Activated CD8-positive, alpha-beta memory T cell treated with anti-CD3 and anti-CD28 coated beads, Interleukin-2, amount 50 U/mL, for 1 hour (primary cell): ENCODE data around the gene TACC2.
"Not testable (repeated sequence)": the region's sequence is repeated elsewhere in the genome, so short reads cannot be mapped to it uniquely, and the experiment has no call there.

Experiments used
- DNase-seq: peaks from one replicate; pipeline ENCODE4 v3.0.0-alpha.2; 2020; ENCODE audit errors: extremely low read depth

TACC2 gene

DNA sequence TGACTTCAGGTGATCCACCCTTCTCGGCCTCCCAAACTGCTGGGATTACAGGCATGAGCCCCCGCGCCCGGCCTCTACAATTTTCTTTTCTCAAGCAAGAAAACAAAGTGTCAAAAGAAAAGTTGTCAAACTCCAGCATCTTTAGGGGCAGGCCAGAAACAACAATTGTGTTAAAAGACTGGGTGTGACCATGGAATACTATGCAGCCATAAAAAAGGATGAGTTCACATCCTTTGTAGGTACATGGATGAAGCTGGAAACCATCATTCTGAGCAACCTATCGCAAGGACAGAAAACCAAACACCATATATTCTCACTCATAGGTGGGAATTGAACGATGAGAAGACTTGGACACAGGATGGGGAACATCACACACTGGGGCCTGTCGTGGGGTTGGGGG, 34.3 kb downstream of the TACC2 start:
- not testable (repeated sequence) for DNase-seq

DNA sequence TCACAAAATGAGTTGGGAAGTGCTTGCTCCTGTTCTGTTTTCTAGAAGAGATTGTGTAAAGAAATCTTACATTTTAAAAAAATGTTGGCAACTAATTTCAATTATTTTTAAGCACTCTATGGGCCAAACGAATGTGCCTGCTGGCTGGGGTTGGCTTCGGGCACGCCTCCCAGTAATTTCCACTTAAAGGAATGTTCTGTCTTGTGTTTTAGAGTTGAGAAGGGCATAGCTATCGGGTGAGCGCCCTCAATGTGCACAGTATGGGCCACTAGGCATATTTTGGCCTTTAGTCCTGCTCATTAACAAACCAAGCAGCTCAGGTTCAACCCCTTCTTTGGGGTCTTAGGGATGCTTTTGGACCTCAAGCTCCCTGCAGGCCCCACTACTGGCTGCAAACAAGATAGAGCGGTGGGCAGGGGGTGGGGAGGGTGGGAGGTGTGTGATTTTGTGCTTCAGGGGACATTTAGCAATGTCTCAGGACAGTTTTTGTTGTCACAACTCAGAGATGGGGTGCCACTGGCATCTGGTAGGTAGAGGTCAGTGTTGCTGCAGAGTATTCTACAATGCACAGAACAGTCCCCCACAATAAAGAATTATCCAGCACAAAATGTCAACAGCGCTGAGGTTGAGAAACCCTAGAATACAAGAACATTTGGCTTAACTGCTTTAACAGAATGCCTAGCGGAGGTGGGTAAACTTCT, 40.7 kb downstream of the TACC2 start:
- DNase-seq, result no peak

DNA sequence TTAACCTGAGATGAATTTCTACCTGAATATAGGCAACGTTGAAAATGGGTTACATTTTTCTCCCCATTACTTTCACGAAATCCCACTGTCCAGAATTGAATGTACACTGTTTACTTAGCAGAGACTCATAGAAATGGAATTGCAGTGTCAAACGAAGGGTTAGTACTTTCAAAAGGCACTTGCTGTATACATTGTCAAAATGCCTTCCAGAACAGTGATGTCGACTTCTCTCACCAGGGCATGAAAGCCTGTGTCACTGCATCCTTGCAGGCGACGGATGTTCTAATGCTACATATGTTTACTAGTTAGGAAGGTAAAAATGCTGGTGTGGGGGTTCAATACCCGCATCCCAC, 41.2 kb downstream of the TACC2 start:
- DNase-seq, result no peak

DNA sequence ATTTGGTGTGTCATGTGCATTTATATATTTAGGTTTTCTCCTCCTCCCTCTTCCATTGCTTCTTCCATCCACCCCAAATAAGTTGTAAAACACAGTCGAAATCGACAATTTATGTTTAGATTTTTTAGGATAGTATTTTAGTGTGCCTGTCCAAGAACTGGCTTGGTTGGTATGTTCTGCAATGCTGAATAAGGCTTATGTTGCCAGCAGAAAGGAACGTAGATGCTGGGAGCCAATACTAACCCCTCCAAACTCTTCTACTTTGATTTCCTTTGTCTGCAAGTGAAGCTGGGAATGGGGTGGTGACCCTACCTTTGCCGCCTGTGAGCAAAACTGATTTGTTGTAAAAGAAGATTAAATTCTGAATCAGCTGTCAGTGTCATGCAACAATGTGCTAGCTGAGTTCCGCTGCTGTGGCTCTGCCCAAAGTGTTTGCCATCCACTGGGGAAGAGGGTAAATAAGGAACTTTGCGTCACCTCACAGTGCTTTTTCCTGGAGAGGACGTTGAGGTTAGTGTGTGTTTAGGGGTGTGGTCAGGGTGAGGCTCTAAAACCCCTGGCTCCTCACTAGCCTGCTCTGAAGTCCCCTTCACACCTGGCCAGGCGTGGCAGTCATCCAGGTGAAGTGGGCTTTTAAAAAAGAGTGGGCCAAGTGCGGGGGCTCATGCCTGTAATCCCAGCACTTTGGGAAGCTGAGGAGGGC, 44.4 kb downstream of the TACC2 start:
- DNase-seq, result no peak

DNA sequence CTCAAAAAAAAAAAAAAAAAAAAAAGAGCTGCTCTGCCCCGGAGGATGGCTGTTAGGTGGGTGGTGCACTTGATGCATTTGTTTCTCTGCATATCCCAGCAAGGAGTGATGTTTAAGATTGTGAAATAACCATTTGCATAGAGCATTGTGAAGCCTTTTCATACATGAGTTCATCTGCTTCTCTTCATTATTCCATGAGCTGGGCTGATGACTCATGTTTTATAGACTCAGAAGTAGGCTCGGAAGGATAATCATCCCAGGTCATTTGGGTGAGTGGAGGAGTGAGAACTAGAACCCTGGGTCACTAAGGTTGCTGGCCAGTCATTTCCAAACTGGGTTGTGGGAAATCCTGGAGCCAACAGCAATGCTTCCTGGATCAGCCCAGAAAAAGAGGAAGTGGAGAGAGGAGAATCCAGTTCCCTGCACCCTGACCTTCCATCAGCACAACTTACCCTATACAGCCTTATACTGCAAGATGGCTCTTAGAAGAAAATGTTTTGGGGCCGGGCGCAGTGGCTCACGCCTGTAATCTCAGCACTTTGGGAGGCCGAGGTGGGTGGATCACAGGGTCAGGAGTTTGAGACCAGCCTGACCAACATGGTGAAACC, 45.3 kb downstream of the TACC2 start:
- DNase-seq, result no peak

DNA sequence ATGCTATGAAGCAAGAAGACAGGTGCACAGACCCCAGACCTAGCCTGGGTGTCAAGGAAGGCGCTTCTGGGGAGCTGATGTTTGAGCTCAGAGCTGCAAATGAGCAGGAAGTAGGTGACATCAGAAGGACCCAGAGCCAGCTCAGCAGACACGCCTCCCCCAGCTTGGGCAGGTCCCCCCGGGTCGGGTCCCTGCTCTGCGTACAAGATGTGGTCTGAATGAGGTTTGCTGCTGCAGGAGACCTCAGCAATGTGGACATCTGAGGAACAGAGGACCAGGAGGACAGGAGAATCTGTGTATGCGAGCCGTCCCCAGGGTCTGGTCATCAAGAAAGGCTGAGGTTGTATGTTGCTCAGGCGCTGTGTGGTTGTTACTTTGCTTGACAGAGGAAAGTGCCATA, 51.8 kb downstream of the TACC2 start:
- DNase-seq, result no peak

DNA sequence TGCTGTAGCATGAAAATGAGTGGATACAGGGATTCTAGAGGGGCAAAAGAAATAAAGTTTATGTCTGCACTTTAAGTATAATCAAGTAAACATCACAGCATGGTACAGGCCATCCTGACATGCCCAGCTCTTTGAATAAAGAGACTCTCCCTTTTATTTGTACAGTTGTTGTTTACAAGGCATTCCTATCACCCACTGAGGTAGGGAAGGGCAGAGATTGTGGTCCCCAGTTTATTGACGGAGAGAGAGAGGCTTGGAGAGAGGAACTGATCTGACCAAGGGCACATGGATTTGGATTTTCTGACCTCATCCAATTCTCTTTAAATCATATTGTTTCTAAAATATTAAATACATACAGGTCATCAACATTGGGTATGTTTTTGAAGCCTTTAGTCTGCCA, 53.9 kb downstream of the TACC2 start:
- no peak for DNase-seq

DNA sequence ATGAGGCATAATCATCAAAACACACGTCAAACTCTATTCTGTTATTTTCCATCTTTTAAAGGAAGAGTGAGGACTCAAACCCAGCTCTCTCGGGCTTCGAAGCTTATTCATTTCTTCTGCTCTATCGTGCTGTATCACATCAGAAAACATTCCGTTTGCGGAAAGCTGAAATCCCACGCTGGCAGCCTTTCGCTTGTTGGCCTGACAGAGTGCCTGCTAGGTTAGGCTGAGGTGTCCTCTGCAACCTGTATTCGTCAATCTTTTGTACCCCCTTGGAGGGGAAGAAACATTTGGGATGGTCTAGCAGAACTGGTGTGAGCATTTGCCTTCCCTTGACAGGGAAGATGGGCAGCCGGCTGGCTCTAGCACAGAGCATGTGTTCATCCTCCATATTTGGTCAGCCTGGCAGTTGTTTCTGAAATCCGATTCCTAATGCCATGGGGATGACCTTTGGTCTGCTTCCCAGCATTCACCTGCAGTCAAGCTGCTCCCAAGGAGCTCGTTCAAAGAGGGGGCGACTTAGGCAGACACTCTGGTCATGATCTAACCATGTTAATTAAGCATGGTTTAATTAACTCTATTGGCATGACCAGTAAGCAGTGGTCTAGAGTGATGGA, 55.2 kb downstream of the TACC2 start:
- DNase-seq, result no peak

DNA sequence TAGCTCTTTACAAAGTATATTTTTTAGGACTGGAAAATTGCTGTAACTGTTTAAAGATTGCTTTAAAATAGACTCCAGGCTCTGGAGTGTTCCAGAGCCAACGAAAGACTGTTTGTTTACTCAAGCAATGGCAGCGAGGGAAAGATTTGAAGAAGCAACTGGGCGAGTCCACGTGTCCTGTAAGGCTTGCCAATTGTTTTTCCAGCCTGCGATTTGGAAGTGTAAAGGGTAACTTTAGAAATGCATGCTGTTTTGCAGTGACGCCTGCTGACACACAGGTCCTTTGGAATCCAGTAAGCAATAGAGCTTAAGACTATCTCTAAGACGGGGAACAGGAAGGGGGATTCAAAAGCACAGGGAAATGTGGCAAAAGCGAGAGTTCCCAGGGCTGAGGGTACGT, 55.8 kb downstream of the TACC2 start:
- no peak for DNase-seq

DNA sequence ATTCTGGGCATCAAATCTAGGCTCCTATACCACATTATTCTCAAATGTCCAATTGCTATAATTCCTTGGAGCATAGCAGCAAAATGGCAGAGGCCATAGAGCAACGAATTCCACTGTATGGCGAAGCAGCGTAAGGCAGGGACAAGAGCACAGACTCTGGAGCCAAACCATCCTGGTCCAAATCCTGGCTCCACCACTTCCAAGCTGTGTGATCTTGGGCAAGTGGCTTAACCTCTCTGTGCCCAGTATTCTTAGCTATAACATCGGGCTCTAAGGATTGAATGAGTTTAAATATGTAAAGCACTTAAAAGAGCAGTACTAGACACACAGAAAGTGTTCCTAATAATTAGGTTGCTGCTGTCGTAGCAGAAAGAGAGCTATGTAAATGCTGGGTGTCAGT, 56.2 kb downstream of the TACC2 start:
- no peak for DNase-seq

DNA sequence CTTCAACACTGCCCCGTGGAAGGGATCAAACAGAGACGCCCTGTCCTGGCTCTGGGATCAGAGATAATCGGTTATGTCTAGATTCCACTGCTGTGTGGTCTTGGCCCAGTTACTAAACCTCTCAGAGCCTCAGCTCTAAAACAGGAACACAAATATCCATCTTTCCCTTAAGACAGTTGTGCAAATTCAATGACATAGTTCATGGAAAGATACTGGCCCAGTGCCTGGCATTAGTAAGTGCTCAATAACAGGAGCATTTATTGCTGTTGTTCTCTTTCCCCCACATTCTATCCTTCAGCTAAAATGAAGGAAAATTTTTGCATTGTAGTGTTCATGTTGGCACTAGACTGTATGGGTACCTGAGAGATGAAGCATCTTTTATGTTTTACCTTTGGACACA, 58.6 kb downstream of the TACC2 start:
- no peak for DNase-seq

DNA sequence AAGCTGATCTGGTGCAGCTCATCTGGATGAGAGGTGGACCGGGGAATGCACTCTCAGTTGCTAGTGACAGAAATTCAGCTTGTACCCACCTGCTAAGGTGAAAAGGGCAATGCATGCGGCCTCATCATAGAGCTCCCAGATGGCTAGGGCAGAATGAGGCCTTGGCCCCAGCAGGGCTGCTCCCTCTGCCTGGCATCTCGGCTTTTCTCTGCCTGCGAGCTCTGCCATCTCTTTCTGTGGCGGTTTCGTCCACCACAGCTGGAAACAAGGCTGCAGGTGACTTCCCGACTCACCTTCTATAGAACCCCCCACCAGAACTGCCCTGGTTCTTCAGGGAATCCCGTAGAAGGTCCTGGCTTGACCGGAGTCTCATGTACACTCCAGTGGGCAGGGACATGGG, 60.1 kb downstream of the TACC2 start:
- no peak for DNase-seq

DNA sequence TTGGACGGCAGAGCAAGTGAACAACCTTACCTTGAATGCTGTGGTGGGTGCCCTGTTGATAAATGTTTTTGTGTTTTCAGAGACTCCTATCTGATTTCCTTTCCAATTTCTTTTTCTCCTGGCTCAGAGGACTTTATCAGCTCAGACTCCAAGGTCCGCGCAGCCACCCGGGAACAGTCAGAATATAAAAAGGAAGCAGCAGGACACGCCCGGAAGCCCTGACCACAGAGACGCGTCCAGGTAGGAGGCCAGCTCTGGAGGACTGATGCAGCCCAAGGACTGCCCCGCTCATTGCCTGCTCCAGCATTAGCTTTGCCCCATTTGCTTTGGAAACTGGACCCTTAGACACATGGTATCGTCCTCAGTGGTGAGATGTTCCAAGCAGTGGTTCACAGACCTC, 61.3 kb downstream of the TACC2 start:
- no peak for DNase-seq

DNA sequence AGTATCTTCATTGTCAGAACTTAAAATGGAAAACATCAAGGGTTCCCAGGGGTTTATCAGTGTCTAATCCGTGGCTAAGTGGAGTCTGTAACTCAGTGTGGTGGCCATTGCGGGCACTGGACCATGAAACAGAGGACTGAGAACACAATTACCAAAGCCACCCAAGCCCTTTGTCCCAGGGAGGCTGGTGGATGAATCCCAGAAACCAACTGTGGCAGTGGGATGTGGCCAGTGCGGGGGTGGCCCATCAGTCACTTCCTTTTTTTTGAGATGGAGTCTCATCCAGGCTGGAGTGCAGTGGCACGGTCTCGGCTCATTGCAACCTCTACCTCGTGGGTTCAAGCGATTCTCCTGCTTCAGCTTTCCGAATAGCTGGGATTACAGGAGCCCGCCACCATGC, 61.8 kb downstream of the TACC2 start:
- no peak for DNase-seq

DNA sequence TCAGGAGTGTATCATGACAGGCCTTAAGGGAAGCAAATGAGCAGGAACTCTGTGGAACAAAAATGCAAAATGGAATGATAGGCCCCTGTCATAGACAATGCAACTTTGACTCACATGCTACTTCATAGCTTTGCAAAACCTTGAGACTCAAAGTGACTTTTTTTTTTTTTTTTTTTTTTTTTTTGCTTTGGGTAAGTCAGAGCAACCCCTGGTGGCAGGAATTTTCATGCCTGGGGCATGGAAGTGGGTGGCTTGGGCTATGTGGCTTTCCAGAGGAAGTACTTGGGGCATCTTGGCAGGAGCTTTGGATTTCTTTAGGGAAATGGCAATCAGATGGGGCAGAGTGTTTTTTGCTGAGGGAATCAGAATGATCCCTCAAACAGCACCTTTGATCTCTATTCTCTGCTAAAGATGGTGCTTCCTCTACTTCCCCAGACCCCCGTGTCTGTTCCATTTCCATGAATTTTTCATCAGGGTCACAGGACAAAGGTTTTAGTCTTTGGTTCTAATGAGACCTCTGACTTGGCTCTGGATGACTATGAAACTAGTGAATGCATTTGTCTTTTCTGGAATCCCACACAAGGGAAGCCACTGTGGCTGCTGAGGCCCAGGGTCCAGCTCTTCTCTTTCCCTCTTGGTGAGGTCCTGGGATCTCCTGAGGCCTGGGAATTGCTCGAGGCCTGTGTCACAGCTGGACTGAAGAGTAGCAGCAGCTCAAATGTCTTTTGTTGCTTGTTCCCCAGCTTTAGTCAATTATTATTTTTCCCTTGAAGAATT, 62.8 kb downstream of the TACC2 start:
- DNase-seq, result no peak

DNA sequence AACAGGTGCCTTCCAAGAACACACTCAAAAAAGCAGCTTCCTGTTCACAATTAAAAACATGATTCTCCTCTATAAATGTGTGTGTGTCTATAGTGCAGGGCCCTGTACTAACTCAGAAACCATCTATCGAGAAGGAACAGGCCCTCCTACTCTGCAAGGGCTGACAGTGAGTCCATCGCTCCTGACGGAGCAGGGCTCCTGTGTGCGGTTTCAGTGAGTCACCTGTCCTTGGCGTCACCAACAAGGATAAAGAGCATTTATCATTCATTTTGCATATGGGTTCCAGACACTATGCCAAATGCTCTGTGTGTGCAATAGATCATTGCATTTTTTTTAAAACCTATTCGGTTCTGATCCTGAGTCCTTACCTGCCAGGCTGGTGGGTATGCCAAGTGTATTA, 63.7 kb downstream of the TACC2 start:
- no peak for DNase-seq

DNA sequence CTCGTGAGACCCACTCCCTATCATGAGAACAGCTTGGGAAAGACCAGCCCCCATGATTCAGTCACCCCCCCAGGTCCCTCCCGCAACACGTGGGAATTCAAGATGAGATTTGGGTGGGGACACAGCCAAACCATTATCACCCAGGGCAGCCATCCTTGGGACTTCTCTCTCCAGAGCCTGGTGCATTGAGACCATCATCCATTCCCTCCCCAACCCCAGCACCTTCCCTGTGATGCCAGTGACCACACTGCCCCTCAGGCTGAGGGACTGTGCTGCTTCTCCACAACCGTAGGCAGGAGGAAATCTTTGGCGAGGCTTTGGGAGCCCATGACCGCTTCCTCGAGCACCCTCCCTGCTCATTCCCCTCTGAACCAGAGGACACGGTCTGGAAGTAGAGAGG, 64.4 kb downstream of the TACC2 start:
- no peak for DNase-seq

DNA sequence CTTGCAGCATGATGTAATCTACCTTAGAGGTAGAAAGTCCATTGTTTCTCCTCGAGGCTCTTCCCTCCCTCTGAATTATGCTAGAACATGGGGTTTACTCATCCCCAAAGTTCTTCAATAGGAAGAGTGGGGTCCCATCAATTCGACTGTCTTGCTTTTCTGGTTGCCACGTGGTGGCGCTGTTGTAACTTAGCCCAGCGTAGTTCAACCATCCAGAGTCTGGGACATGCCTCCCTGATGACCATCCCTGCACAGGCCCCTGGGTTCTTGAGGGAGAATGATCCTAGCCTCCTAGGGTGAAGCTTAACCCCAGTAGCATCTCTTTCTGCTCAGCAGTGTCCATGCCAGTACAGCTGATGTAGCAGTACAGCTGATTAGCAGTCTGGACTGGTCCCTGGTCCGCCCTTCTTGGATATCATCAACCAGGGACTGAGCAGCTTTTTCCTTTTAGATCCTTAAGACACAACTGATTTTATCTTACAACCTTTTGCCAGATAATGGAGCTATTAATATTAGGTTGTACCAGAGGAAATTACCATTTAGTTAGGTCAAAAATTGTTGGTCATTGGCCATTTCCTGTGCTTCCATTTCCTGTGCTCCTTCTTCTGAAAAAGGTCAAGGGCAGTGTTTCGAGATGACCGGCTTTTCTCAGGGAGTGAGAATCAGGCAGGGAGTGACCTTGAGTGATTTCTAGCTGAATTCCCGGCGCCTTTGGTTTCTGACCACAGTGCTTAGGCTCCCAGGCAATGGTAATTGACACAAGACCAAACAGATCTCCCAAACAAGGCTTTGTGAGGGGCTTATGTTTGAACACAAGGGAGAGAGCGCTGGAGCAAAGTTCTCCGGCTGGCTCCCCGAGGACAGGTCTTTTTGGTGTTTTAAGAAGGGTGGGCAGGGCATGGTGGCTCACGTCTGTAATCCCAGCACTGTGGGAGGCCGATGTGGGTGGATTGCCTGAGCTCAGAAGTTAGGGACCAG, 65.4 kb downstream of the TACC2 start:
- no peak for DNase-seq

DNA sequence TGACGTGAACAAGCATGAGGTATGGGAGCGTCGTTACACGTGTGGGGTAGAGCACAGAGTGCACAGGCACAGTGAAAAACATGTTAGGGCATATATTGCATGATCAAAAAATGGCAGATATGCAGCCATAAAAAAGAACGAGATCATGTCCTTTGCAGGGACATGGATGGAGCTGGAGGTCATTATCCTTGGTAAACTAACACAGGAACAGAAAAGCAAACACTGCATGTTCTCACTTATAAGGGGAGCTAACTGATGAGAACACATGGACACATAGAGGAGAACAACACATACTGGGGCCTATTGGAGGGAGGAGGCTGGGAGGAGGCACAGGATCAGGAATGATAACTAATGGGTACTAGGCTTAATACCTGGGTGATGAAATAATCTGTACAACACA, 66.3 kb downstream of the TACC2 start:
- no peak for DNase-seq

DNA sequence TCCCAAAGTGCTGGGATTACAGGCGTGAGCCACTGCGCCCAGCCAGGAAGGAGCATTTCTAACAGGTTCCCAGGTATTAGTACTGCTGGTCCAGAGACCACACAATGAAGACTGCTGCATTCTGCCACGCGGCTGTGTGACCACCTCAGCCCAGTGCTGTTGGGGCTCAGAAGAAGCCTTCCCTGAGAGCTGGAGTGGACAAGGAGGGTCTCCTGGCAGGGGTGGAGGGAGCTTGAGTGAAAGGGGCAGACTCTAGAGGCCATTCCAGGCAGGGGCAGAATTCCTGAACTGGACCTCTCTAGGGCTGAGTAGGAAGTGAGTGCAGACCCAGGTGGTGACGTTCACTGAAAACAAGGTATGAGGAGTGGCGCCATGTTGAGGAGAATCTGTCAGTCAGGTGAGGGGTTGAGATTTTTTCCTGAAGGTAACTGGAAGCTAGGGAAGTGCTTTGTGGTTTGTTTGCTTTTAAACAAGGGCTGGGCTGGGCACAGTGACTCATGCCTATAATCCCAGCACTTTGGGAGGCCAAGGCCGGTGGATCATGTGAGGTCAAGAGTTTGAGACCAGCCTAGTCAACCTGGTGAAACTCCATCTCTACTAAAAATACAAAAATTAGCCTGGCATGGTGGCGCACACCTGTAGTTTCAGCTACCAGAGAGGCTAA, 67.6 kb downstream of the TACC2 start:
- no peak for DNase-seq
